Neural progenitor cell (in vitro differentiated cells): ENCODE measurements around the gene HAO2. TPM values are rescaled to one million over a fixed set of nuclear protein-coding genes. Genes with fewer than 3 reads are reported as not detected.

Experiments used
- DNase-seq: peaks from one replicate; pipeline ENCODE4 v3.0.0-alpha.2; 2016; ENCODE audit warnings: low spot score
- H2AFZ ChIP-seq: fragments of 200-600 bp; sonication (generic); replicated peaks from 2 replicates; pipeline ENCODE4 v1.6.1; 2016; ENCODE audit warnings: antibody characterized with exemption
- H3F3A ChIP-seq: fragments of 200-600 bp; sonication (generic); 2 replicates; pipeline ENCODE4 v1.6.1; 2016; ENCODE audit warnings: antibody characterized with exemption, low read depth
- H3K27ac ChIP-seq: fragments of 200-600 bp; sonication (generic); 2 replicates; pipeline ENCODE4 v1.5.1; 2016; ENCODE audit warnings: mild to moderate bottlenecking
- H3K27me3 ChIP-seq: fragments of 200-600 bp; sonication (generic); 2 replicates; pipeline ENCODE4 v1.6.1; 2016; ENCODE audit warnings: mild to moderate bottlenecking, moderate library complexity
- H3K36me3 ChIP-seq: fragments of 200-600 bp; sonication (generic); 2 replicates; pipeline ENCODE4 v1.5.1; 2016
- H3K4me1 ChIP-seq: fragments of 200-600 bp; sonication (generic); 2 replicates; pipeline ENCODE4 v1.6.1; 2016; ENCODE audit warnings: mixed run types
- H3K4me2 ChIP-seq: fragments of 200-600 bp; sonication (generic); 2 replicates; pipeline ENCODE4 v1.6.1; 2016
- H3K4me3 ChIP-seq: fragments of 200-600 bp; sonication (generic); 2 replicates; pipeline ENCODE4 v1.5.1; 2016
- H3K79me2 ChIP-seq: fragments of 200-600 bp; sonication (generic); 2 replicates; pipeline ENCODE4 v1.6.1; 2016; ENCODE audit warnings: low read depth
- H3K9ac ChIP-seq: fragments of 200-600 bp; sonication (generic); 2 replicates; pipeline ENCODE4 v1.6.1; 2016
- H3K9me3 ChIP-seq: fragments of 200-600 bp; sonication (generic); 2 replicates; pipeline ENCODE4 v1.5.1; 2016; ENCODE audit warnings: low read depth
- H4K20me1 ChIP-seq: fragments of 200-600 bp; sonication (generic); 2 replicates; pipeline ENCODE4 v1.6.1; 2016; ENCODE audit warnings: low read depth
- H3K27ac Mint-ChIP-seq: 3 replicates; pipeline ENCODE4 v1.8.0; 2021; ENCODE audit warnings: mixed read lengths
- H3K27me3 Mint-ChIP-seq: 2 replicates; pipeline ENCODE4 v1.8.0; 2022; ENCODE audit warnings: low read depth, mild to moderate bottlenecking, inconsistent platforms, moderate library complexity, mixed read lengths; ENCODE audit not compliant: insufficient read depth
- H3K36me3 Mint-ChIP-seq: 3 replicates; pipeline ENCODE4 v1.8.0; 2021; ENCODE audit warnings: mixed read lengths
- H3K4me1 Mint-ChIP-seq: 3 replicates; pipeline ENCODE4 v1.8.0; 2021; ENCODE audit warnings: mixed read lengths
- H3K4me3 Mint-ChIP-seq: 3 replicates; pipeline ENCODE4 v1.8.0; 2021; ENCODE audit warnings: mild to moderate bottlenecking, moderate library complexity, mixed read lengths
- H3K9me3 Mint-ChIP-seq: 3 replicates; pipeline ENCODE4 v1.8.0; 2020; ENCODE audit warnings: mixed read lengths
- EZH2 ChIP-seq: fragments of 200-600 bp; sonication (generic); IDR thresholded peaks from 2 replicates; pipeline ENCODE4 v1.6.1; 2017; ENCODE audit warnings: antibody characterized with exemption, mild to moderate bottlenecking, moderate library complexity
- EZH2phosphoT487 ChIP-seq: fragments of 200-600 bp; sonication (generic); IDR thresholded peaks from 2 replicates; pipeline ENCODE4 v1.6.1; 2017; ENCODE audit warnings: antibody characterized with exemption
- total RNA-seq: library from RNA; depleted of rRNA; stranded (reverse); fragments of >200 nt; gene quantifications from 2 replicates; pipeline ENCODE4 v1.2.3, GENCODE V29; 2015; ENCODE audit warnings: low replicate concordance
- TF ChIP-seq, protein P1 (sequence below): fragments of 200-600 bp; sonication (generic); IDR thresholded peaks from 2 replicates; pipeline ENCODE4 v1.5.1; 2017; ENCODE audit warnings: antibody characterized with exemption, mild to moderate bottlenecking

HAO2 gene
- total RNA-seq, 1 donor from 2014 or later: not detected

DNA sequence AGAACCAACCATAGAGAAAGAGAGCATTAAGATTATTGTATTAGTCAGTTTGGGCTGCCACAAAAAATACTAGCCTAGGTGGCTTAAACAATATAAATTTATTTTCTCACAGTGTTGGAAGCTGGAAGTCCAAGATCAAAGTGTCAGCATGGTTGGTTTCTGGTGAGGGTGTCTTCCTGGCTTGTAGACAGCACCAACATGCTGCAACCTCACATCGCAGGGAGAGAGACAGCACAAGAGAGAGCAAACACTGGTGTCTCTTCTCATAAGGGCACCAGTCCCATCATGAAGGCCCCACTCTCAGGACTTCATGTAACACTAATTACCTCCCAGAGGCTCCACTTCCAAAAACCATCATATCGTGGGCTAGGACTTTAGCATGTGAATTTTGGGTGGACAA lies 30.6 kb upstream of the HAO2 start:
- Histone ChIP-seq H3F3A (peaks cover 2% of the 10 kb centered on the region), H3K4me3 (no peak overlapping the region), H2AFZ (no peak overlapping the region), H3K4me1 (no peaks in the 10 kb centered on the region), H3K9me3 (no peaks in the 10 kb centered on the region), H3K27me3 (no peaks in the 10 kb centered on the region), H3K4me2 (no peak overlapping the region), H3K79me2 (no peaks in the 10 kb centered on the region), H4K20me1 (no peaks in the 10 kb centered on the region), H3K9ac (no peak overlapping the region), H3K36me3 (no peaks in the 10 kb centered on the region), H3K27ac (no peak overlapping the region)
- H3K9me3 Mint-ChIP-seq: peaks cover 2% of the 10 kb centered on the region
- no peak for DNase-seq
- H3K4me1 Mint-ChIP-seq: peaks cover 1% of the 10 kb centered on the region
- no peak overlapping the region for H3K27ac Mint-ChIP-seq
- H3K27me3 Mint-ChIP-seq: no peaks in the 10 kb centered on the region
- TF ChIP-seq EZH2 (no peak), EZH2phosphoT487 (no peak)
- TF ChIP-seq, protein P1, sequence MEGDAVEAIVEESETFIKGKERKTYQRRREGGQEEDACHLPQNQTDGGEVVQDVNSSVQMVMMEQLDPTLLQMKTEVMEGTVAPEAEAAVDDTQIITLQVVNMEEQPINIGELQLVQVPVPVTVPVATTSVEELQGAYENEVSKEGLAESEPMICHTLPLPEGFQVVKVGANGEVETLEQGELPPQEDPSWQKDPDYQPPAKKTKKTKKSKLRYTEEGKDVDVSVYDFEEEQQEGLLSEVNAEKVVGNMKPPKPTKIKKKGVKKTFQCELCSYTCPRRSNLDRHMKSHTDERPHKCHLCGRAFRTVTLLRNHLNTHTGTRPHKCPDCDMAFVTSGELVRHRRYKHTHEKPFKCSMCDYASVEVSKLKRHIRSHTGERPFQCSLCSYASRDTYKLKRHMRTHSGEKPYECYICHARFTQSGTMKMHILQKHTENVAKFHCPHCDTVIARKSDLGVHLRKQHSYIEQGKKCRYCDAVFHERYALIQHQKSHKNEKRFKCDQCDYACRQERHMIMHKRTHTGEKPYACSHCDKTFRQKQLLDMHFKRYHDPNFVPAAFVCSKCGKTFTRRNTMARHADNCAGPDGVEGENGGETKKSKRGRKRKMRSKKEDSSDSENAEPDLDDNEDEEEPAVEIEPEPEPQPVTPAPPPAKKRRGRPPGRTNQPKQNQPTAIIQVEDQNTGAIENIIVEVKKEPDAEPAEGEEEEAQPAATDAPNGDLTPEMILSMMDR: no peak
- no peaks in the 10 kb centered on the region for H3K36me3 Mint-ChIP-seq
- no peak overlapping the region for H3K4me3 Mint-ChIP-seq

DNA sequence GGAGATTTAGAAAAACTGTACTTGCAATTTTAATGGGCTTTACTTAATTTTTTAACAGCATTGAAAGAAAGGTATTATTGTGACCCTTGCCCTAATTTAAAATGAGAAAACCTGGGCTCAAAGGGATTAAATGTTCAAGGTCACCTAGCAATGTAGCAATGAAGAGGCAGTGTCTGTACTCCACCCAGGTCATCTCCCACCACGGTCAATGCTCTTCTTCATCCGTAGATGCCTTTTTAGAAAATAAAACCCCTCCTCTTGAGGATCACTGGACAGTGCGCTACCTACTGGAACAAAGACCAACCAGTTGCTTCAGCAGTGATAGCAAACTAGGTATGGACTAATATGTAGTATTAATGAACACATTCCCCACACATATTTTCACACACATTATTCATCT lies 29.8 kb upstream of the HAO2 start:
- Histone ChIP-seq H3K27me3 (no peaks in the 10 kb centered on the region), H3K4me1 (no peaks in the 10 kb centered on the region), H3K9me3 (peaks cover 4% of the 10 kb centered on the region), H3K4me2 (no peak overlapping the region), H3F3A (peaks cover 2% of the 10 kb centered on the region), H3K4me3 (no peak overlapping the region), H3K9ac (no peak overlapping the region), H3K79me2 (no peaks in the 10 kb centered on the region), H3K27ac (no peak overlapping the region), H3K36me3 (no peaks in the 10 kb centered on the region), H4K20me1 (no peaks in the 10 kb centered on the region), H2AFZ (no peak overlapping the region)
- no peaks in the 10 kb centered on the region for H3K36me3 Mint-ChIP-seq
- no peak for TF ChIP-seq EZH2phosphoT487
- no peak for TF ChIP-seq EZH2
- TF ChIP-seq, protein P1: no peak
- H3K27ac Mint-ChIP-seq: no peak overlapping the region
- peaks cover 2% of the 10 kb centered on the region for H3K9me3 Mint-ChIP-seq
- H3K27me3 Mint-ChIP-seq: no peaks in the 10 kb centered on the region
- H3K4me1 Mint-ChIP-seq: no peaks in the 10 kb centered on the region
- no peak for DNase-seq
- no peak overlapping the region for H3K4me3 Mint-ChIP-seq

DNA sequence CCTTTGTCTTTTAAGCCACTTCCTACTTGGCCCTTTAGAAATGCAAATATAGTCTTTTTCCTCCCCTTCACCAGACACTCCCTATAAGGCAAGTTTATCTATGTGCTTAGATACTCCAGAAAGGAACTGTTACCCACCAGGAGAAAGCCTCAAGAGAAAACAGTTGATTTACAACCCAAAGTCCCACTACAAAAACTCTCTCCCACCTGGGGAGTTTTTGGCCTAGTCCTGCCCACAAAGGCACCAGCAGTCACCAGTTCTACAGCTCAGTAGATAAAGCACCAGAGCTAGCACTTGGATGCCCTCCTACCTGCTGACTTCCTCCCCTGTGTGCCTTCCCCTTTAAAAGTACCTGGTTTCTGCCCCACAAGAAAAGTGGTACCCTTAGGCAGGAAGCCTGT lies 27.7 kb upstream of the HAO2 start:
- Histone ChIP-seq H3F3A (peaks cover 2% of the 10 kb centered on the region), H3K4me2 (no peak overlapping the region), H3K36me3 (no peaks in the 10 kb centered on the region), H3K27ac (no peak overlapping the region), H3K79me2 (no peaks in the 10 kb centered on the region), H3K27me3 (no peaks in the 10 kb centered on the region), H2AFZ (peak overlapping the region; percentile 10), H3K4me1 (no peaks in the 10 kb centered on the region), H4K20me1 (no peaks in the 10 kb centered on the region), H3K9me3 (peaks cover 18% of the 10 kb centered on the region), H3K9ac (no peak overlapping the region), H3K4me3 (no peak overlapping the region)
- peaks cover 2% of the 10 kb centered on the region for H3K9me3 Mint-ChIP-seq
- H3K4me1 Mint-ChIP-seq: no peaks in the 10 kb centered on the region
- DNase-seq: no peak
- no peak overlapping the region for H3K27ac Mint-ChIP-seq
- no peak for TF ChIP-seq EZH2
- no peak for TF ChIP-seq EZH2phosphoT487
- TF ChIP-seq, protein P1: no peak
- no peaks in the 10 kb centered on the region for H3K36me3 Mint-ChIP-seq
- no peak overlapping the region for H3K4me3 Mint-ChIP-seq
- no peaks in the 10 kb centered on the region for H3K27me3 Mint-ChIP-seq
